GM19035 (cell line): ENCODE results near the gene DGKB.

Source experiments
- ATAC-seq: cut with Tn5 transposase; IDR thresholded peaks from one replicate; pipeline ENCODE4 v1.9.1; 2021; ENCODE audit not compliant: unreplicated experiment

Gene DGKB

GRCh38 chr7:14861456-14861855, 41.1 kb downstream of the DGKB start:
- no peak for ATAC-seq

- ATAC-seq = no peak
Observed at GRCh38 chr7:14859267-14859666, 43.3 kb downstream of the DGKB start.

- no peak for ATAC-seq
Observed at GRCh38 chr7:14858866-14859265, 43.7 kb downstream of the DGKB start.

- ATAC-seq = no peak
Observed at GRCh38 chr7:14858410-14858809, 44.1 kb downstream of the DGKB start.

GRCh38 chr7:14855033-14855794, 47.3 kb downstream of the DGKB start:
- no peak for ATAC-seq

GRCh38 chr7:14854471-14854870, 48.1 kb downstream of the DGKB start:
- no peak for ATAC-seq

- ATAC-seq = no peak
Observed at GRCh38 chr7:14851610-14852009, 50.9 kb downstream of the DGKB start.

- no peak for ATAC-seq
Observed at GRCh38 chr7:14850039-14850438, 52.5 kb downstream of the DGKB start.

- ATAC-seq = no peak
Observed at GRCh38 chr7:14846405-14846804, 56.1 kb downstream of the DGKB start.

GRCh38 chr7:14843755-14844154, 58.8 kb downstream of the DGKB start:
- ATAC-seq = no peak

GRCh38 chr7:14842523-14842922, 60.0 kb downstream of the DGKB start:
- no peak for ATAC-seq

- ATAC-seq = no peak
Observed at GRCh38 chr7:14841869-14842268, 60.7 kb downstream of the DGKB start.

- ATAC-seq = no peak
Observed at GRCh38 chr7:14841086-14841485, 61.5 kb downstream of the DGKB start.

- no peak for ATAC-seq
Observed at GRCh38 chr7:14839307-14839706, 63.2 kb downstream of the DGKB start.

- no peak for ATAC-seq
Observed at GRCh38 chr7:14837216-14837615, 65.3 kb downstream of the DGKB start.

GRCh38 chr7:14836571-14837189, 65.9 kb downstream of the DGKB start:
- no peak for ATAC-seq

GRCh38 chr7:14836006-14836405, 66.5 kb downstream of the DGKB start:
- no peak for ATAC-seq

- no peak for ATAC-seq
Observed at GRCh38 chr7:14835384-14835783, 67.2 kb downstream of the DGKB start.

GRCh38 chr7:14834883-14835282, 67.7 kb downstream of the DGKB start:
- ATAC-seq = no peak

- peak; percentile 55 for ATAC-seq
Observed at GRCh38 chr7:14834456-14834855, 68.1 kb downstream of the DGKB start.

GRCh38 chr7:14833707-14834106, 68.8 kb downstream of the DGKB start:
- no peak for ATAC-seq

- no peak for ATAC-seq
Observed at GRCh38 chr7:14828053-14828452, 74.5 kb downstream of the DGKB start.

GRCh38 chr7:14826426-14826825, 76.1 kb downstream of the DGKB start:
- ATAC-seq = no peak
